HepG2 (cell line): ENCODE measurements around the gene ANO1. TPM values are rescaled to one million over a fixed set of nuclear protein-coding genes. Genes with fewer than 3 reads are reported as not detected.
A peak's percentile ranks its signal among the peaks of the same experiment; 100 is the strongest.

Source experiments
- ATAC-seq: fragments of 200-7000 bp; cut with Tn5 transposase; 3 replicates; pipeline ENCODE4 v1.9.1; 2020; ENCODE audit warnings: mild to moderate bottlenecking, moderate library complexity
- BruUV-seq: library from RNA; stranded (reverse); fragments of 400-500 nt; replicated peaks from 2 replicates; lab custom pipeline; 2021; lab: Mats Ljungman, UMichigan
- CTCF ChIA-PET: fragments of 300-600 bp; formaldehyde crosslinking; extraction: SDS; loops from one replicate; lab custom pipeline; 2021; ENCODE audit warnings: low total read pairs, inconsistent platforms, low intra/inter-chr PET ratio; lab: Yijun Ruan, JAX
- POLR2A ChIA-PET: fragments of 350-600 bp; sonication (Branson Sonifier 250); formaldehyde crosslinking; loops from one replicate; lab custom pipeline; 2020; ENCODE audit warnings: antibody characterized with exemption, inconsistent platforms; lab: Yijun Ruan, JAX
- DNase-seq: peaks from one replicate; pipeline ENCODE4 v3.0.0-alpha.2; 2015; ENCODE audit warnings: low spot score
- FAIRE-seq: peaks from 3 replicates; lab custom pipeline; 2011; peaks lifted over from hg19 to GRCh38; lab: Jason Lieb, UNC
- H2AFZ ChIP-seq: one replicate; pipeline ENCODE4 v1.6.1; 2011; ENCODE audit warnings: low read length, inconsistent platforms
- H3K27ac ChIP-seq: fragments of 300-600 bp; 3 replicates; pipeline ENCODE4 v1.8.0; 2011; ENCODE audit warnings: mixed run types, mild to moderate bottlenecking, mixed read lengths, low read length, inconsistent platforms; ENCODE audit not compliant: insufficient read depth; ENCODE audit errors: extremely low read length
- H3K27me3 ChIP-seq, 2 experiments: fragments of 200-600 bp in 1 of 2; 2 replicates in 1 of 2; 3 replicates in 1 of 2; pipeline versions ENCODE4 v1.6.0 to v1.8.0; 2011; ENCODE audit warnings: low read length in 2 of 2, mild to moderate bottlenecking in 2 of 2, moderate library complexity in 2 of 2, inconsistent platforms in 1 of 2; ENCODE audit not compliant: insufficient read depth in 2 of 2, control insufficient read depth in 1 of 2
- H3K36me3 ChIP-seq, 2 experiments: fragments of 200-600 bp in 1 of 2; replicated peaks in 1 of 2; 2 replicates in 1 of 2; 3 replicates in 1 of 2; pipeline versions ENCODE4 v1.5.1 to v1.8.0; 2011; ENCODE audit warnings: low read length in 2 of 2, inconsistent platforms in 1 of 2; ENCODE audit not compliant: insufficient read depth in 2 of 2, control insufficient read depth in 1 of 2
- H3K4me1 ChIP-seq: 2 replicates; pipeline ENCODE4 v1.5.1; 2012; ENCODE audit warnings: low read length, inconsistent platforms; ENCODE audit not compliant: insufficient read depth
- H3K4me2 ChIP-seq: 2 replicates; pipeline ENCODE4 v1.6.0; 2011; ENCODE audit warnings: low read depth, low read length, inconsistent platforms
- H3K4me3 ChIP-seq, 3 experiments: fragments of 200-600 bp in 1 of 3; sonication (generic), shearing (Covaris generic) in 1 of 3; replicated peaks in 1 of 3; 2 replicates each; pipeline ENCODE4 v1.5.1; 2011 to 2016; ENCODE audit warnings: low read length in 3 of 3, inconsistent platforms in 2 of 3, low read depth in 2 of 3, mild to moderate bottlenecking in 2 of 3, control low read depth in 1 of 3, mixed read lengths in 1 of 3; ENCODE audit not compliant: insufficient read depth in 1 of 3
- H3K79me2 ChIP-seq: one replicate; pipeline ENCODE4 v1.6.1; 2011; ENCODE audit warnings: low read length, inconsistent platforms; ENCODE audit not compliant: insufficient read depth
- H3K9ac ChIP-seq: 2 replicates; pipeline ENCODE4 v1.6.0; 2011; ENCODE audit warnings: mild to moderate bottlenecking, low read depth, low read length, inconsistent platforms; ENCODE audit not compliant: insufficient read depth
- H3K9me3 ChIP-seq: 2 replicates; pipeline ENCODE4 v1.5.1; 2012; ENCODE audit warnings: mild to moderate bottlenecking, low read length
- H4K20me1 ChIP-seq: 2 replicates; pipeline ENCODE4 v1.6.0; 2011; ENCODE audit warnings: inconsistent platforms, mild to moderate bottlenecking, low read length, moderate library complexity; ENCODE audit not compliant: insufficient read depth
- ZNF747 ChIP-seq: sonication (generic); formaldehyde crosslinking; IDR thresholded peaks from 2 replicates; pipeline ENCODE4 v1.8.1; 2023; ENCODE audit warnings: missing genetic modification reagents, mild to moderate bottlenecking, borderline replicate concordance
- WGBS: methylation state at CpG from one replicate; pipeline ENCODE4 v1.1.6; 2017; ENCODE audit warnings: low lambda C conversion rate; 5-methylcytosine and 5-hydroxymethylcytosine counted together
- in situ Hi-C: cut with HindIII; loops from 2 replicates; pipeline ENCODE4 v1.10.0; 2017; ENCODE audit warnings: low pct_unique_long_range_greater_than_20kb; ENCODE audit not compliant: extremely low pct_ligation_motif_present
- intact Hi-C: fragments of 100-400 bp; cut with micrococcal nuclease; formaldehyde crosslinking; loops from one replicate; pipeline ENCODE4 v1.10.0; 2022; ENCODE audit not compliant: unreplicated experiment
- polyA plus RNA-seq, 8 experiments: library from polyadenylated mRNA; depleted of rRNA in 3 of 8; stranded (reverse) in 7 of 8; unstranded in 1 of 8; fragments of >200 nt; fragmentation: Illumina TruSeq in 4 of 8; extraction: Trizol in 4 of 8; gene quantifications; 2 replicates each; pipeline versions ENCODE4 v1.2.1 to v1.2.3, GENCODE V29; 2011 to 2016; ENCODE audit warnings: low read depth in 4 of 8, missing spikeins in 1 of 8, mixed read lengths in 1 of 8; ENCODE audit not compliant: insufficient read depth in 1 of 8
- total RNA-seq, 5 experiments: library from RNA; depleted of rRNA; stranded (reverse); fragments of >200 nt; fragmentation: Illumina TruSeq; extraction: Trizol; gene quantifications; 2 replicates each; pipeline ENCODE4 v1.2.3, GENCODE V29; 2016; ENCODE audit warnings: low read depth in 1 of 5
- TF ChIP-seq, protein P1 (sequence below): sonication (generic); formaldehyde crosslinking; IDR thresholded peaks from 2 replicates; pipeline ENCODE4 v1.8.0; 2022; ENCODE audit warnings: mild to moderate bottlenecking, missing genetic modification reagents, borderline replicate concordance
- TF ChIP-seq, protein P2 (sequence below): sonication (generic); formaldehyde crosslinking; IDR thresholded peaks from 2 replicates; pipeline ENCODE4 v1.5.0; 2020; ENCODE audit warnings: mild to moderate bottlenecking, missing genetic modification reagents, moderate library complexity
- TF ChIP-seq, protein P3 (sequence below): sonication (generic); formaldehyde crosslinking; IDR thresholded peaks from 2 replicates; pipeline ENCODE4 v1.4.0; 2020; ENCODE audit warnings: mild to moderate bottlenecking, missing genetic modification reagents

ANO1 gene
- total and polyA plus RNA-seq, 2 of the 13 experiments (the other 11 are each of a cell fraction or from before 2014, with no cell fraction given), result not detected

DNA sequence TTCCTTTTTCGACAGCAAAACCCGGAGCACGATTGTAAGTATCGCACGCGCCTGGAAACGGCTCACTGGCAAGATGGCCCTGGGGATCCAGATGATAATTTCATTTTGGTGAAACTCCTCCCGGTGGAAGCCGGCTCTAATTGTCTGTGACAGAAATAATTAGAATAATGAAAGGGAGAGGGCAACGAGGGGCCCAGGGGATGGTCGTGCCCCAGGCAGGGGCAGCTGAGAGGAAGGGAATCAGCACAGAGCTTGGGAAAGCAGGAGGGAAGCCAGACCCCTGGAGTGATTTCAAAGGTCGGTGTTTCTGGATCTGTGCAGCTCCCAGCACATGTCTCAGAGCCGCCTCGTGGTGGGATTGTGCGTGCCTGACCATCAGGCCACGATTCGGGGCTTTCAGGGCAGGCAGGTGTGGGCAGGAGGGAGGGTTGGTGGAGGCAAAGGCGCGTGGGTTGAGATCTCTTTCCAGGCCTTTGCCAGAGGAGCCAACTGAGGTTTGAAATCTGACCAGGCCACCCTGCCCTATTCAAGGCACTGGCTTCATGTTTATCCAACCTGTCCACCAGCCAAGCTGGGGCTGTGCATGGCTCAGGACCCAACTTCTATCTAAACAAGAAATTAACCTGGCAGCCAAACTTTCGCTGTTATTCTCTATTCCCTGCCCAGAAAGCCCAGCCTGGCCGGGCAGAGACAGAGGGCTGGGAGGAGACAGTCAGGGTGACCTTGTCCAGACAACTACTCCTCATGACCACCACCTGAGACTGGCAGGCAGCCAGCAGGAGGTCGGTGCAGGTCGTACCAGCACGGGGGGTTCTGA lies 27.8 kb downstream of the ANO1 start:
- H3K79me2 ChIP-seq, result no peaks in the 10 kb centered on the region
- WGBS, result 35% methylated on average over 23 of the region's 24 CpGs
- ChIA-PET POLR2A (no interaction called here), CTCF (no interaction called here)
- 0 out of 2 replicates have a peak, but pooled peaks cover 2% of the 10 kb centered on the region for H4K20me1 ChIP-seq
- no TSS peak for BruUV-seq
- TF ChIP-seq, protein P1, sequence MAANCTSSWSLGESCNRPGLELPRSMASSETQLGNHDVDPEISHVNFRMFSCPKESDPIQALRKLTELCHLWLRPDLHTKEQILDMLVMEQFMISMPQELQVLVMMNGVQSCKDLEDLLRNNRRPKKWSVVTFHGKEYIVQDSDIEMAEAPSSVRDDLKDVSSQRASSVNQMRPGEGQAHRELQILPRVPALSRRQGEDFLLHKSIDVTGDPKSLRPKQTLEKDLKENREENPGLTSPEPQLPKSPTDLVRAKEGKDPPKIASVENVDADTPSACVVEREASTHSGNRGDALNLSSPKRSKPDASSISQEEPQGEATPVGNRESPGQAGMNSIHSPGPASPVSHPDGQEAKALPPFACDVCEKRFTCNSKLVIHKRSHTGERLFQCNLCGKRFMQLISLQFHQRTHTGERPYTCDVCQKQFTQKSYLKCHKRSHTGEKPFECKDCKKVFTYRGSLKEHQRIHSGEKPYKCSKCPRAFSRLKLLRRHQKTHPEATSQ (CRISPR knock-in tag), result no peak
- TF ChIP-seq, protein P2, sequence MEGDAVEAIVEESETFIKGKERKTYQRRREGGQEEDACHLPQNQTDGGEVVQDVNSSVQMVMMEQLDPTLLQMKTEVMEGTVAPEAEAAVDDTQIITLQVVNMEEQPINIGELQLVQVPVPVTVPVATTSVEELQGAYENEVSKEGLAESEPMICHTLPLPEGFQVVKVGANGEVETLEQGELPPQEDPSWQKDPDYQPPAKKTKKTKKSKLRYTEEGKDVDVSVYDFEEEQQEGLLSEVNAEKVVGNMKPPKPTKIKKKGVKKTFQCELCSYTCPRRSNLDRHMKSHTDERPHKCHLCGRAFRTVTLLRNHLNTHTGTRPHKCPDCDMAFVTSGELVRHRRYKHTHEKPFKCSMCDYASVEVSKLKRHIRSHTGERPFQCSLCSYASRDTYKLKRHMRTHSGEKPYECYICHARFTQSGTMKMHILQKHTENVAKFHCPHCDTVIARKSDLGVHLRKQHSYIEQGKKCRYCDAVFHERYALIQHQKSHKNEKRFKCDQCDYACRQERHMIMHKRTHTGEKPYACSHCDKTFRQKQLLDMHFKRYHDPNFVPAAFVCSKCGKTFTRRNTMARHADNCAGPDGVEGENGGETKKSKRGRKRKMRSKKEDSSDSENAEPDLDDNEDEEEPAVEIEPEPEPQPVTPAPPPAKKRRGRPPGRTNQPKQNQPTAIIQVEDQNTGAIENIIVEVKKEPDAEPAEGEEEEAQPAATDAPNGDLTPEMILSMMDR, result peak; percentile 21; the same call in 1 of the 2 replicates
- TF ChIP-seq, protein P3, sequence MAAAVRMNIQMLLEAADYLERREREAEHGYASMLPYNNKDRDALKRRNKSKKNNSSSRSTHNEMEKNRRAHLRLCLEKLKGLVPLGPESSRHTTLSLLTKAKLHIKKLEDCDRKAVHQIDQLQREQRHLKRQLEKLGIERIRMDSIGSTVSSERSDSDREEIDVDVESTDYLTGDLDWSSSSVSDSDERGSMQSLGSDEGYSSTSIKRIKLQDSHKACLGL (CRISPR knock-in tag), result no peak
- no peak for TF ChIP-seq ZNF747 (CRISPR knock-in tag)
- no peaks in the 10 kb centered on the region for H3K36me3 ChIP-seq
- no peak overlapping the region for H3K9ac ChIP-seq
- peaks cover 19 to 78% of the 10 kb centered on the region in 2 experiments for H3K27me3 ChIP-seq
- H3K4me3 ChIP-seq, result no peak overlapping the region
- intact Hi-C loops (no loop called here), in situ Hi-C loops (no loop called here)
- H2AFZ ChIP-seq, result no peak overlapping the region
- no peaks in the 10 kb centered on the region for H3K4me1 ChIP-seq
- H3K27ac ChIP-seq, result no peak overlapping the region
- no peaks in the 10 kb centered on the region for H3K9me3 ChIP-seq
- DNase-seq, result no peak
- no peak overlapping the region for H3K4me2 ChIP-seq
- no peak for FAIRE-seq
- ATAC-seq, result peak; percentile 61; the same call in 2 of the 3 replicates
